ENCODE results near the gene STUB1. TPM values are rescaled to one million over a fixed set of nuclear protein-coding genes. Genes with fewer than 3 reads are reported as not detected.
A peak's percentile ranks its signal among the peaks of the same experiment; 100 is the strongest.

The STUB1 gene
- total RNA-seq, 1 experiment from 2014 or later: 102 TPM

DNA sequence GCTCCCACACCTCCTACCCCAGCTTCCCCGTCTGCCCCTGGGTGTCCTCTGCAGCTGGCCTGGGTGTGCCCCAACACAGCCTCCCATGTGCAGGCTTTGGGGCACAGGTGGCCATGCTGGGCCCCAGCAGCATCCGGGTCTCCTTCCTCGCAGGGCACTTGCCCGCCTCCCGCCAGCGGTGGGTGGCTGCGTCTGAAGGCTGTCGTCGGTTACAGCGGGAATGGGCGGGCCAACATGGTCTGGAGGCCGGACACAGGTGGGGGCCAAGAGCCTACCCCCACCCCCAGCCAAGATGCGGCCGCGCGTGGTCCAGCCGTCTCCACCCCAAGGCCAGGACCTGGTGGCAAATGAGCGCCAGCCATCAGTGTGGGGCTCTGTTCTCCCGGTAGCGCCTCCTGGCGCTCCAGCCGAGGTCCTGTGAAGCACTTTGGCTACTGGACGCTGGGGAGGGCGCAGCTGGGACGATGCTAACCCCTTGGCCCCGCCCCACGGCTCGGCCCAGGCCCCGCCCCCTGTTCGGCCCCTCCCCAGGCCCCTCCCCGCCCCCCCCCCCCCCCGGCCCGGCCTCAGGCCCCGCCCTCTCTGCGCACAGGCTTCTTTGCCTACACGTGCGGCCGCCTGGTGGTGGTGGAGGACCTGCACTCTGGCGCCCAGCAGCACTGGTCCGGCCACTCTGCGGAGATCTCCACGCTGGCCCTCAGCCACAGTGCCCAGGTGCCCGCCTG lies 19.6 kb upstream of the STUB1 start:
- Histone ChIP-seq H4K8ac (replicated peaks; ENCODE audit: insufficient read length, low read depth, low read length) (no peak overlapping the region), H4K5ac (ENCODE audit: insufficient read length, low read depth, low read length) (no peak overlapping the region), H3K23me2 (ENCODE audit: insufficient read length, low read depth, low read length, poor library complexity, severe bottlenecking) (no peaks in the 10 kb centered on the region), H3K14ac (ENCODE audit: insufficient read depth, low read length) (no peak overlapping the region), H3K18ac (ENCODE audit: insufficient read length, low read depth, low read length) (peak overlapping the region; percentile 50), H2BK12ac (ENCODE audit: insufficient read length, low read depth, low read length) (no peak overlapping the region), H3K27me3 (ENCODE audit: insufficient read depth, low read length) (no peaks in the 10 kb centered on the region), H3K56ac (ENCODE audit: insufficient read length, low read depth, low read length) (no peak overlapping the region), H2BK5ac (ENCODE audit: insufficient read length, low read length) (no peak overlapping the region), H3K79me1 (ENCODE audit: insufficient read depth, low read depth, low read length, poor library complexity, severe bottlenecking) (no peaks in the 10 kb centered on the region), H3K9me3 (ENCODE audit: control insufficient read depth, low read depth, low read length) (no peaks in the 10 kb centered on the region), H2BK15ac (ENCODE audit: low read depth, low read length) (no peak overlapping the region; the same call in 1 of the 2 replicates), H4K91ac (ENCODE audit: insufficient read length, low read depth, low read length) (no peak overlapping the region), H2BK20ac (ENCODE audit: low read depth, low read length, poor library complexity, severe bottlenecking) (no peak overlapping the region), H3K4ac (ENCODE audit: low read depth, low read length) (no peak overlapping the region), H2AFZ (ENCODE audit: low read length) (no peak overlapping the region), H4K20me1 (ENCODE audit: control insufficient read depth, insufficient read depth, insufficient read length) (no peaks in the 10 kb centered on the region), H3K9ac (ENCODE audit: extremely low read depth, insufficient read length, low read length) (no peak overlapping the region), H3K23ac (ENCODE audit: insufficient read length, low read depth, low read length) (no peak overlapping the region), H2BK120ac (ENCODE audit: low read depth, low read length, poor library complexity, severe bottlenecking) (no peak overlapping the region), H3K27ac (ENCODE audit: insufficient read length, low read depth, low read length) (no peak overlapping the region), H3K79me2 (ENCODE audit: insufficient read depth, low read length) (no peaks in the 10 kb centered on the region), H3T11ph (ENCODE audit: low read length) (no peak overlapping the region), H3K4me2 (ENCODE audit: insufficient read depth, insufficient read length, low read length) (no peak overlapping the region), H2AK5ac (ENCODE audit: insufficient read length, low read length) (no peak overlapping the region), H3K4me1 (ENCODE audit: insufficient read depth, low read length) (no peaks in the 10 kb centered on the region; the same call in 1 of the 2 replicates)
- H3K4me3 Mint-ChIP-seq: peak overlapping the region in 1 of 2 experiments; percentile 62; a peak in 1 of 5 replicates
- no CpG with 5 or more reads among the region's 43 CpGs for WGBS (ENCODE audit: extremely low coverage, insufficient read length, low lambda C conversion rate)
- DNase-seq: peak; percentile 95
- TF ChIP-seq, protein P1, sequence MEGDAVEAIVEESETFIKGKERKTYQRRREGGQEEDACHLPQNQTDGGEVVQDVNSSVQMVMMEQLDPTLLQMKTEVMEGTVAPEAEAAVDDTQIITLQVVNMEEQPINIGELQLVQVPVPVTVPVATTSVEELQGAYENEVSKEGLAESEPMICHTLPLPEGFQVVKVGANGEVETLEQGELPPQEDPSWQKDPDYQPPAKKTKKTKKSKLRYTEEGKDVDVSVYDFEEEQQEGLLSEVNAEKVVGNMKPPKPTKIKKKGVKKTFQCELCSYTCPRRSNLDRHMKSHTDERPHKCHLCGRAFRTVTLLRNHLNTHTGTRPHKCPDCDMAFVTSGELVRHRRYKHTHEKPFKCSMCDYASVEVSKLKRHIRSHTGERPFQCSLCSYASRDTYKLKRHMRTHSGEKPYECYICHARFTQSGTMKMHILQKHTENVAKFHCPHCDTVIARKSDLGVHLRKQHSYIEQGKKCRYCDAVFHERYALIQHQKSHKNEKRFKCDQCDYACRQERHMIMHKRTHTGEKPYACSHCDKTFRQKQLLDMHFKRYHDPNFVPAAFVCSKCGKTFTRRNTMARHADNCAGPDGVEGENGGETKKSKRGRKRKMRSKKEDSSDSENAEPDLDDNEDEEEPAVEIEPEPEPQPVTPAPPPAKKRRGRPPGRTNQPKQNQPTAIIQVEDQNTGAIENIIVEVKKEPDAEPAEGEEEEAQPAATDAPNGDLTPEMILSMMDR (conservative IDR thresholded peaks at IDR 0.05): peak; percentile 72
- no peaks in the 10 kb centered on the region for H3K27me3 Mint-ChIP-seq (ENCODE audit: low read depth)
- no peaks in the 10 kb centered on the region for H3K9me3 Mint-ChIP-seq
- no peak overlapping the region for H3K27ac Mint-ChIP-seq
- H3K36me3 Mint-ChIP-seq (ENCODE audit: insufficient read depth in 1 of 3, low read depth in 3 of 3): peaks cover 2 to 13% (median 8%) of the 10 kb centered on the region in 3 experiments; a peak in 5 of 7 replicates
- peaks cover 0 to 5% of the 10 kb centered on the region in 2 experiments; a peak in 2 of 4 replicates for H3K4me1 Mint-ChIP-seq

All from H9 (cell line).